GM12892 (cell line): ENCODE data around the gene TMEM259.

Experiments
- POLR2A ChIP-seq: IDR thresholded peaks from 2 replicates; pipeline ENCODE4 v1.6.1; 2011; ENCODE audit warnings: low read depth, low read length, control low read depth
- TAF1 ChIP-seq: IDR thresholded peaks from 2 replicates; pipeline ENCODE4 v1.6.1; 2011; ENCODE audit warnings: low read depth, mild to moderate bottlenecking, control low read depth, low read length, borderline replicate concordance

GRCh38 chr19:961866-962620 is 58.9 kb downstream of the TMEM259 start:
- TF ChIP-seq POLR2A = no peak
- no peak for TF ChIP-seq TAF1
